Measurements from ENCODE around the gene RHOXF1.

- TF ChIP-seq EZH2 (IDR thresholded peaks at IDR 0.05; ENCODE audit: borderline replicate concordance, low read length) (no peak), CTCF (IDR thresholded peaks at IDR 0.05; ENCODE audit: low read length) (no peak)
These were observed 25.5 kb downstream of the RHOXF1 start for GRCh38 chrX:120090208-120090607.
